RWPE2 (cell line): ENCODE results near the gene ZNF219.

Experiments used
- ATAC-seq: fragments of 200-7000 bp; cut with Tn5 transposase; 3 replicates; pipeline ENCODE4 v1.9.1; 2021; ENCODE audit warnings: low read depth
- DNase-seq: peaks from one replicate; pipeline ENCODE4 v3.0.0-alpha.2; 2020; ENCODE audit warnings: low spot score
- H3K27ac ChIP-seq: fragments of 450-650 bp; 2 replicates; pipeline ENCODE4 v1.5.1; 2017; ENCODE audit warnings: mild to moderate bottlenecking; ENCODE audit not compliant: poor library complexity, severe bottlenecking
- H3K27me3 ChIP-seq: fragments of 250-450 bp; sonication (Bioruptor Pico); 2 replicates; pipeline ENCODE4 v1.5.1; 2021; ENCODE audit warnings: mild to moderate bottlenecking, moderate library complexity; ENCODE audit not compliant: insufficient read depth, poor library complexity, severe bottlenecking
- H3K36me3 ChIP-seq: fragments of 250-450 bp; sonication (Bioruptor Pico); 2 replicates; pipeline ENCODE4 v1.5.1; 2020; ENCODE audit warnings: low read depth, mild to moderate bottlenecking, moderate library complexity
- H3K4me1 ChIP-seq: fragments of 250-450 bp; sonication (Bioruptor Pico); 2 replicates; pipeline ENCODE4 v1.5.1; 2021; ENCODE audit warnings: mild to moderate bottlenecking, moderate library complexity; ENCODE audit not compliant: insufficient read depth, poor library complexity, severe bottlenecking
- H3K4me3 ChIP-seq: fragments of 250-450 bp; sonication (Bioruptor Pico); 2 replicates; pipeline ENCODE4 v1.5.1; 2021; ENCODE audit warnings: mild to moderate bottlenecking, moderate library complexity; ENCODE audit not compliant: severe bottlenecking
- H3K9me3 ChIP-seq: fragments of 250-450 bp; sonication (Bioruptor Pico); 2 replicates; pipeline ENCODE4 v1.5.1; 2021; ENCODE audit warnings: mild to moderate bottlenecking, moderate library complexity; ENCODE audit not compliant: severe bottlenecking
- TF ChIP-seq, protein P1 (sequence below): fragments of 450-650 bp; IDR thresholded peaks from one replicate; pipeline ENCODE4 v1.5.1; 2017; ENCODE audit warnings: mild to moderate bottlenecking, moderate library complexity; ENCODE audit not compliant: poor library complexity, severe bottlenecking

Gene ZNF219

DNA sequence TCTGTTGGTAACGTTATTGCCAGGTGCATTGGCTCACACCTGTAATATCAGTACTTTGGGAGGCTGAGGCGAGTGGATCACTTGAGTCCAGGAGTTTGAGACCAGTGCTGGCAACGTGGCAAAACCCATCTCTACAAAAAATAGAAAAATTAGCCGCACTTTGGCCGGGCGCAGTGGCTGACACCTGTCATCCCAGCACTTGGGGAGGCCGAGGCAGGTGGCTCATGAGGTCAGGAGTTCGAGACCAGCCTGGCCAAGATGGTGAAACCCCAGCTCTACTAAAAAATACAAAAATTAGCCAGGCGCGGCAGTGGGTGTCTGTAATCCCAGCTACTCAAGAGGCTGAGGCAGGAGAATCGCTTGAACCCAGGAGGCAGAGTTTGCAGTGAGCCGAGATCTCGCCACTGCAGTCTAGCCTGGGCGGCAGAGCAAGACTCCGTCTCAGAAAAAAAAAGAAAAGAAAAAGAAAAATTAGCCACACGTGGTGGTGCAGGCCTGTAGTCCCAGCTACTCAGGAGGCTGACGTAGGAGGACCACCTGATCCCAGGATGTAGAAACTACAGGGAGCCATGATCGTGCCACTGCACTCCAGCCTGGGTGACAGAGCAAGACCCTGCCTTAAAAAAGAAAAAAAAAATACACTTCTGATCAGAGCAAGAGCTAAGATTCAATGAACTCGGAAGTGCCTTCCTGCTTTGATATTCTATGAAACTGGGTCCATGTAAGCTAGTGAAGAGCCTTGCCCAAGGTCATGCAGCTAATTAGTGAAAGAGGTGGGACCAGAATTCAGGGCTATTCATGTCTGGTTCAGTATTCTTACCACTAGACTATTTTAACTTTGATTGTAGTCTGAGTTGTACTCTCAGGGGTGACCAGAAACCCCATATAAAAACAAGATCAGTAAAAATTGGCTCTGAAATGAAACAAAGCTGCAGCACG lies 45.0 kb downstream of the ZNF219 start:
- no peaks in the 10 kb centered on the region for H3K9me3 ChIP-seq
- no peak for DNase-seq
- TF ChIP-seq, protein P1, sequence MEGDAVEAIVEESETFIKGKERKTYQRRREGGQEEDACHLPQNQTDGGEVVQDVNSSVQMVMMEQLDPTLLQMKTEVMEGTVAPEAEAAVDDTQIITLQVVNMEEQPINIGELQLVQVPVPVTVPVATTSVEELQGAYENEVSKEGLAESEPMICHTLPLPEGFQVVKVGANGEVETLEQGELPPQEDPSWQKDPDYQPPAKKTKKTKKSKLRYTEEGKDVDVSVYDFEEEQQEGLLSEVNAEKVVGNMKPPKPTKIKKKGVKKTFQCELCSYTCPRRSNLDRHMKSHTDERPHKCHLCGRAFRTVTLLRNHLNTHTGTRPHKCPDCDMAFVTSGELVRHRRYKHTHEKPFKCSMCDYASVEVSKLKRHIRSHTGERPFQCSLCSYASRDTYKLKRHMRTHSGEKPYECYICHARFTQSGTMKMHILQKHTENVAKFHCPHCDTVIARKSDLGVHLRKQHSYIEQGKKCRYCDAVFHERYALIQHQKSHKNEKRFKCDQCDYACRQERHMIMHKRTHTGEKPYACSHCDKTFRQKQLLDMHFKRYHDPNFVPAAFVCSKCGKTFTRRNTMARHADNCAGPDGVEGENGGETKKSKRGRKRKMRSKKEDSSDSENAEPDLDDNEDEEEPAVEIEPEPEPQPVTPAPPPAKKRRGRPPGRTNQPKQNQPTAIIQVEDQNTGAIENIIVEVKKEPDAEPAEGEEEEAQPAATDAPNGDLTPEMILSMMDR = no peak
- no peak overlapping the region for H3K27ac ChIP-seq
- no peak for ATAC-seq
- no peak overlapping the region for H3K4me3 ChIP-seq
- H3K36me3 ChIP-seq = no peaks in the 10 kb centered on the region
- H3K4me1 ChIP-seq = no peaks in the 10 kb centered on the region
- H3K27me3 ChIP-seq = no peaks in the 10 kb centered on the region

DNA sequence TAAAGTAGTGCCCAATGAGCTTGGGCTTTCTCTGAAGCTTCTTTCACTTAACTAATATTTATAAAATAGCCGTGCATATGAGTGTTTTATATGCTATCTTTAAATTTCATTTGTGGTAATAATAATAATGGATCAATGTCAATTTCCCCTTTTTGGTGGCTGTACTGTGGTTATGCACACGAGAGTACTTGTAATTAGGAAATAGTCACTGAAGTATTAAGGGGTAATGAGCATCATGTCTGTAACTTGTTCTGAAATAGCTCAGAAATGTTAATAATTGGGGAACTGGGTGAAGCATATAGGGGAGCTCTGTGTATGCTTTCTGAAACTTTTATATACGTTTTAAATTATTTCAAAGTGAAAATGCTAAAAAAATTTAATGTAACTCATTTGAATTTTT lies 47.9 kb downstream of the ZNF219 start:
- ATAC-seq (no peak), DNase-seq (no peak)
- H3K36me3 ChIP-seq = no peaks in the 10 kb centered on the region
- no peaks in the 10 kb centered on the region for H3K27me3 ChIP-seq
- TF ChIP-seq, protein P1 = no peak
- no peak overlapping the region for H3K4me3 ChIP-seq
- no peak overlapping the region for H3K27ac ChIP-seq
- no peaks in the 10 kb centered on the region for H3K4me1 ChIP-seq
- H3K9me3 ChIP-seq = no peaks in the 10 kb centered on the region

DNA sequence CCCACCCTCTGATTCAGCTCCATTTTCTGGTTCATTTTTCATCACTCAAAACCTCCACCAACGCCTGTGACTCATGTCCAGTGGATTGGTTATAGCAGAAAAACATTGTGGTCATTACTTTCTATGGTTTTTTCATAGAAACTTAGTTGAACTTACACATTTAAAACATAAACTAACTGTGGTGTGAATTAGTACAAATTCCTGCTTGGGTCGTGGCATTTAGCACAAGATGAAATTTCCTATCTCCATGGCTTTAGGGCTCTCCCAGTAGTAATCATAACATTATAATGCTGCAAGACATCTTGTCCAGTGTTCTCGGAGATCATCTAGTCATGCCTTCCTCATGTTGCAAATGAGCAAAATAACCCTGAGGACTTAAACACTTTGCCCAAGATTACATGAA lies 49.2 kb downstream of the ZNF219 start:
- Histone ChIP-seq H3K36me3 (no peaks in the 10 kb centered on the region), H3K4me3 (no peak overlapping the region), H3K4me1 (no peaks in the 10 kb centered on the region), H3K27me3 (no peaks in the 10 kb centered on the region), H3K9me3 (no peaks in the 10 kb centered on the region), H3K27ac (no peak overlapping the region)
- DNase-seq = no peak
- no peak for ATAC-seq
- TF ChIP-seq, protein P1 = no peak

DNA sequence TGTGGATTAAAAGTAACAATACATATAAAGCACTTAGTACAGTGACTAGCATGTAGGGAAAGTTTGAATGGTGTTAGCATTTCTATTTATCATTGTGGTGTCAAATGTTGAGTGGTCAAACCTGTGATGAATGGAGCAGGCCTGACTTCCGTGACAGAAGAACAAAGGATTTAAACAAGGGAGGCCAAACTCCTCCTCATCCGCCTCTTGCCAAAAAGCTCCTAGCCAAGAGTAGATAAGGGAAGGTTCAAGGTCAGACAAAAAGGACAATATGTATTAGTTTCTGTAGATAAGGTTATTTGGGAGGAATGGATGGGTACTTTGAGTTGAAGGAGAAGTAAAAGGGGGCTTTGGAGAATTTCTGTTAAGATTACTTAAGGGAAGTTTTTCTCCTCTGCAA lies 49.8 kb downstream of the ZNF219 start:
- no peaks in the 10 kb centered on the region for H3K36me3 ChIP-seq
- no peaks in the 10 kb centered on the region for H3K9me3 ChIP-seq
- TF ChIP-seq, protein P1 = no peak
- DNase-seq (no peak), ATAC-seq (no peak)
- no peaks in the 10 kb centered on the region for H3K27me3 ChIP-seq
- H3K4me3 ChIP-seq = no peak overlapping the region
- no peak overlapping the region for H3K27ac ChIP-seq
- no peaks in the 10 kb centered on the region for H3K4me1 ChIP-seq

DNA sequence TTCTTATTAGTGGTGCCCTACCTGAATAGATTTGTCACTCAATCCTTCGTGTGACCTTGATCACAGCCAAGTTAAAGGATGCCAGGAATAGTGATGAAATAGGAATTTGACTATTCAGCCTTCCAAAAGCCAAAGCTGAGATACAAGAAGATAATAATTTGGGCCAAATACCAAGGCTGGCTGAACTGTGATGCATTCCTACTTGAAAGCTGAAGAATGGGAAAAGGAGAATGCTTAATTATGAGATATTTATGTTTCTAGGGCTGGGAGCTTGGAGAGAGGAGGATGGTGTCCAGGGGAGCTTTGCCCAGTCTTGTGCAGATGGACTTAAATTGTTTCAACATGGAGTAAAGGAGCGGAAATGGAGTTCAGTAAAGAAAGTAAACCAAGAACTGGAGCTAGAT lies 51.1 kb downstream of the ZNF219 start:
- no peaks in the 10 kb centered on the region for H3K36me3 ChIP-seq
- no peak overlapping the region for H3K4me3 ChIP-seq
- H3K9me3 ChIP-seq = no peaks in the 10 kb centered on the region
- ATAC-seq = no peak
- DNase-seq = no peak
- TF ChIP-seq, protein P1 = no peak
- H3K27ac ChIP-seq = no peak overlapping the region
- H3K27me3 ChIP-seq = no peaks in the 10 kb centered on the region
- H3K4me1 ChIP-seq = peaks cover 6% of the 10 kb centered on the region
